Esophagus muscularis mucosa (tissue), 3 donors: ENCODE measurements around the gene YEATS2.

Experiments used
- POLR2A ChIP-seq: fragments of 450-650 bp; IDR thresholded peaks from one replicate; pipeline ENCODE4 v1.6.1; 2017; ENCODE audit warnings: antibody characterized with exemption, moderate library complexity, mild to moderate bottlenecking, low read depth
- TF ChIP-seq, protein P1 (sequence below), 3 experiments: fragments of 200-600 bp in 2 of 3; fragments of 450-650 bp in 1 of 3; sonication (generic) in 2 of 3; IDR thresholded peaks; one replicate each; pipeline ENCODE4 v1.5.1; 2017 to 2019; ENCODE audit warnings: antibody characterized with exemption in 3 of 3, mild to moderate bottlenecking in 2 of 3, moderate library complexity in 1 of 3

DNA sequence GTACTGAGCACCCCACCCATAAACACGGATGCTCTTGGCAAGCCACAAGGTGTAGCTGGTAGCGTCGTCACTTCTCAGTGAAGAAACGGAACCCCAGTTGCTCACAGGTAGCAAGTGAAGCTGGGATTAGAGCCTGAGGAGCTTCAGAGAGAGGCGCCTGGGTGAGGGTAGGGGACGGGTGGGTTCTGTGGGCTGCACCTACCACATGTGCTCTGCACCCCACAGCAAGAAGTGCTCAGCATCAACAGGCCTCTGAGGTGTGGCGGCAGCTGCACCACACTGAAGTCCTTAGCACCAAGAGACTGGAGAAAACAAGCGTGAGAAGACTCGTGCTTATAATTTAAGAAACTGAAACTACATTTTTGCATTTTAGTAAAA lies 118.0 kb downstream of the YEATS2 start:
- TF ChIP-seq, protein P1, sequence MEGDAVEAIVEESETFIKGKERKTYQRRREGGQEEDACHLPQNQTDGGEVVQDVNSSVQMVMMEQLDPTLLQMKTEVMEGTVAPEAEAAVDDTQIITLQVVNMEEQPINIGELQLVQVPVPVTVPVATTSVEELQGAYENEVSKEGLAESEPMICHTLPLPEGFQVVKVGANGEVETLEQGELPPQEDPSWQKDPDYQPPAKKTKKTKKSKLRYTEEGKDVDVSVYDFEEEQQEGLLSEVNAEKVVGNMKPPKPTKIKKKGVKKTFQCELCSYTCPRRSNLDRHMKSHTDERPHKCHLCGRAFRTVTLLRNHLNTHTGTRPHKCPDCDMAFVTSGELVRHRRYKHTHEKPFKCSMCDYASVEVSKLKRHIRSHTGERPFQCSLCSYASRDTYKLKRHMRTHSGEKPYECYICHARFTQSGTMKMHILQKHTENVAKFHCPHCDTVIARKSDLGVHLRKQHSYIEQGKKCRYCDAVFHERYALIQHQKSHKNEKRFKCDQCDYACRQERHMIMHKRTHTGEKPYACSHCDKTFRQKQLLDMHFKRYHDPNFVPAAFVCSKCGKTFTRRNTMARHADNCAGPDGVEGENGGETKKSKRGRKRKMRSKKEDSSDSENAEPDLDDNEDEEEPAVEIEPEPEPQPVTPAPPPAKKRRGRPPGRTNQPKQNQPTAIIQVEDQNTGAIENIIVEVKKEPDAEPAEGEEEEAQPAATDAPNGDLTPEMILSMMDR (IDR thresholded peaks at IDR 0.05) = no peak
- TF ChIP-seq POLR2A = no peak
